Urothelium cell line (cell line): ENCODE results near the gene C16orf87.

Experiments
- DNase-seq: peaks from one replicate; pipeline ENCODE4 v3.0.0; 2011; ENCODE audit warnings: low spot score, mixed read lengths
- FAIRE-seq: peaks from 2 replicates; lab custom pipeline; 2011; peaks lifted over from hg19 to GRCh38; lab: Jason Lieb, UNC

Gene C16orf87

GRCh38 chr16:46762583-46762982 is 68.4 kb downstream of the C16orf87 start:
- DNase-seq, result no peak

GRCh38 chr16:46759309-46759708 is 71.7 kb downstream of the C16orf87 start:
- DNase-seq (no peak), FAIRE-seq (no peak)

More at GRCh38 chr16:46762583-46762982, 68.4 kb downstream of the C16orf87 start:
- FAIRE-seq, result no peak

DNA sequence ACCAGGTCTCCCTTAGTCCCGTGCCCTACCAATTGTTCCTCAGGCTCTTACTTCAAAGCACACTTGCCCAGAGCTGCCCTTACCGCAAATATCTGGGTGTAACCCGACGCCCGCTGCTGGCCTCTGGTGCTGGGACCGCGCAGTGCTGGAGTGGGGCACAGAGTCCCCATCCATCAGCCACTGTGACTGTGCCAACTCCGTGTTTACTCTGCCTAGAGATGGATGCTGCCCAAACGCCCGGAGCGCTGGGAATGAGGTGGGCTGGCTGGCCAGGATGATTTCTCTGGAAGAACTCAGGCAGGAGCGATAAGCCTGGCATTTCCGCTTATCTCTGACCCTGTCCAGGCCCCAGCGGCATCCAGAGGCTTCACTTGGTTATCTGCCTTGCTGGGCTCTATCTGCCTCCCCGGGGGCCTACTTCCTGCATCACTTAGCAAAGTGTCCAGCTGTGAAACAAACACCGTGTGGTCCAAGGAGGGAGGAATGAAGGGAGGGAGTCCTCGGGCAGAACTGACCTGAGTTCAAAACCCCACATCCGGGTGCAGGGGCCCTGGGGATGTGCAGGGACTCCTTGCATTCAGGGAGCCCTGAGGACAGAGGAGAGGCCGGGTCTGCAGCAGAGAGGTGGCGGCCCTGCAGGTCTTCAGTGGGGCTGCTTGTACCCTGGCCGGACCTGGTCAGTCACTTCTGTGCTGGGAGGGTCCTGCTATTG is 73.5 kb downstream of the C16orf87 start:
- no peak for FAIRE-seq
- DNase-seq, result peak; percentile 44

- FAIRE-seq (no peak), DNase-seq (no peak)
These were observed 74.2 kb downstream of the C16orf87 start for GRCh38 chr16:46756772-46757171.

DNA sequence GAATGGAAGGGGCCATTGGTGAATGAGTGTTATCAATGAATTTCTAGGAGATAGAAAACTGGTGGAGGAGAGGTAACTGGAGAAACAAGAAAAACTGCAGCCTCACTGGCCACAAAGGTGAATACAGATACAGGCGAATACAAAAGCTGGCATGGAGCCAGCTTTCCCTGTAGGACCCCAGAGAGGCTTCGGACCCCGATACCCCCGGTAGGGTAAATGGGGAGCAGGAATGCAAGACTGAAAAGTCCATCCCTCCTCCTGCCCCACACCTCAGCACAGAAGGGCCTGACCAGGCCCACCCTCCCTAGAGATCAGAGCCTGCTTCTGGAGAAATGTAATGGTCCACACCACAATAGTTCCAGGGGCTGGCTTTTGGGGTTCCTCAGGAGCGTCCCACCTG is 78.0 kb downstream of the C16orf87 start:
- DNase-seq (no peak), FAIRE-seq (no peak)

DNA sequence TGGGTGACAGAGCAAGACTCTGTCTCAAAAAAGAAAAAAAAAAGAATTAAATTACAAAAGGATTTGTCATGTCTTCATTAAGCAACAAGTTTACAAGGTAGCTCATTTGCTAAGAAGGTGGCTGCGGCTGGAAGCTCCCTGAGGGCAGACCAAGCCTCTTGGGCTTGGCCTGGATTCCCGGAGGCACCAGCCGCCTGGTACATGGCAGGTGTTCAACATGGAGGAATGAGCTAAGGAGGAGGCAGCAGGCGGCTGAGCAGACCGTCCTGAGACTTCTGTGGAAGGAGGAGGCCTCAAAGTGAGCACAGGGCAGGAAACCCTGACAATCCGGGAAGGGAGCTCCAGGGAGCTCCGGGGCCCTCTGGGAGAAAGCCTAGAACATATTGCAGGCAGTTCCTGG is 79.6 kb downstream of the C16orf87 start:
- DNase-seq (no peak), FAIRE-seq (no peak)

DNA sequence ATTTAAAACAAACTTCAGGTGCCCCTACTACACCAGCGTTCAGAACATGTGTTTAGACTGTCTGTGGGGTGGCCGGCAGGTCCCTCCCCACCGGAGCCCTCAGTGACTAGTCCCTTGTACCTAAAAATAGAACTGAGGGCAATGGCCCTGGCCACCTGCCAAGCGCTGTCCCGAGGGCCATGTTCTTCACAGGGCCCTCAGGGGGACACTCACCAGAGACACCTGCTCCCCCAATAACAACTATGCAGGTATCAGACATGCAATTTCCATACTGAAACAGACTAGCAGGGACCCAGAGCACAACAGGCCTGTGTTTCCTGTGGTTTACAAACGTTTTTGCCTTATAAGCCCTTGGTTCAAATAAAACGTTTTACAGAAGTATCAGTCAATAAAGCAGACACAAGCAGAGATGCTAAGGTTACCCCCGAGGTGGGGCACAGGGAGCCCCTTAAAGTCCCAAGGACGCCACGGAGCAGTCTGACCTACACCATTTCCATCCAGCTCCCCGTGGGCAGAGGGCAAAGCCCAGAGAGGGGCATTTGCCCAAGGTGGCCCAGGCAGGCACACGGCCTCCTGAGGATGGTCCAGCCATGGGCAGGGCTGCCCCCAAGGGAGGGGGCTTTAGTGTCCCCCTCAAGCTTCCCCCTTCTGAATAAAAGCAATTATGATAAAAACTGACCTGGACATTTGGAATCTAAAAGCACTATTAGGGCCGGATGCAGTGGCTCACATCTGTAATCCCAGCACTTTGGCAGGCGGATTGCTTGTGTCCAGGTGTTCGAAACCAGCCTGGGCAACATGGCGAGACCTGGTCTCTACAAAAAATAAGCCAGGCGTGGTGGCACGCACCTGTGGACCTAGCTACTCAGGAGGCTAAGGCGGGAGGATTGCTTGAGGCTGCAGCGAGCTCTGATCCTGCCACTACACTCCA is 81.9 kb downstream of the C16orf87 start:
- no peak for FAIRE-seq
- no peak for DNase-seq

DNA sequence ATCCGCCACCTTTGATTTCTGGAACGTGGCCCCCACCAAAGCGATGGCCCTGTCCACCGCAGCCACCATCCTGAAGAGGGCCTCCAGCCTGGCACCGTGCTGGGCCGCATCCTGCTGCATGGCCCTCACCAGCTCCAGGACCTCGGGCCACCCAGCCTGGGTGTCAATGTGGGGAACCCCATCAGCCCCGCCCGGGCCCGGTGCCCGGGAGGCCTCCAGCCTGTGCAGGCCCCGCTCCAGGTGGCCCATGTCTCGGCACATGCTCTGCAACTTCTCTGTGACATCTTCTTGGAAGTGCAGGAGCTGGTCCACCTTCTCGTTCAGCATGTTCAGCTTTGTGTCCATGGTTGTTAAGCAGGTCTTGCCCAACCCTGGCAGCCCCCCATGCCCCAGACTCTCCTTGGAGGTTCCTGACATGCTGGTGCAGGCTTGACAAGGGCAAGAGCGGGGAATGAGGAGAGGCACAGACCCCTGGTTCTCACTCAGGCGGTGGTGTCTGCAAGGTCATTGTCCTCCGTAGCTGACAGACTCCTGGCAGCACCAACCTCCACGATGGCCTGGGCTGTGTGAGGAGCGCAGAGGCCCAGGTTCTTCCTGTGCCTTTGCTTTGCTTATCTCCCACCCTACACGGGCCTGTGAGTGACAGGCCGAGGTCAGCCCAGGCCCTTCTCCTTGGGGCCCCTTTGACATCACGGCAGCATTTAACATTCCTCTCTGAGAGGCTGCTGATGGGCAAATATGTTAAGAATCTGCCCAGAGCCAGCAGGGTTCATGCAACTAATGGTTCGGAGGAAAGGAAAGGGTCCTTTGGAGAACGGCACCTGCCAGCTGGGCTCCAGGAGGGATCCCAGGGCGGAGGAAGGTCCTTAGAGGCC is 83.0 kb downstream of the C16orf87 start, which contains the start of gene MYLK3:
TSS of gene MYLK3 (minus strand) at position 568 of the 875 bp plus-strand sequence. CDS start at position 417, 151 bp downstream.
- FAIRE-seq (no peak), DNase-seq (no peak)

DNA sequence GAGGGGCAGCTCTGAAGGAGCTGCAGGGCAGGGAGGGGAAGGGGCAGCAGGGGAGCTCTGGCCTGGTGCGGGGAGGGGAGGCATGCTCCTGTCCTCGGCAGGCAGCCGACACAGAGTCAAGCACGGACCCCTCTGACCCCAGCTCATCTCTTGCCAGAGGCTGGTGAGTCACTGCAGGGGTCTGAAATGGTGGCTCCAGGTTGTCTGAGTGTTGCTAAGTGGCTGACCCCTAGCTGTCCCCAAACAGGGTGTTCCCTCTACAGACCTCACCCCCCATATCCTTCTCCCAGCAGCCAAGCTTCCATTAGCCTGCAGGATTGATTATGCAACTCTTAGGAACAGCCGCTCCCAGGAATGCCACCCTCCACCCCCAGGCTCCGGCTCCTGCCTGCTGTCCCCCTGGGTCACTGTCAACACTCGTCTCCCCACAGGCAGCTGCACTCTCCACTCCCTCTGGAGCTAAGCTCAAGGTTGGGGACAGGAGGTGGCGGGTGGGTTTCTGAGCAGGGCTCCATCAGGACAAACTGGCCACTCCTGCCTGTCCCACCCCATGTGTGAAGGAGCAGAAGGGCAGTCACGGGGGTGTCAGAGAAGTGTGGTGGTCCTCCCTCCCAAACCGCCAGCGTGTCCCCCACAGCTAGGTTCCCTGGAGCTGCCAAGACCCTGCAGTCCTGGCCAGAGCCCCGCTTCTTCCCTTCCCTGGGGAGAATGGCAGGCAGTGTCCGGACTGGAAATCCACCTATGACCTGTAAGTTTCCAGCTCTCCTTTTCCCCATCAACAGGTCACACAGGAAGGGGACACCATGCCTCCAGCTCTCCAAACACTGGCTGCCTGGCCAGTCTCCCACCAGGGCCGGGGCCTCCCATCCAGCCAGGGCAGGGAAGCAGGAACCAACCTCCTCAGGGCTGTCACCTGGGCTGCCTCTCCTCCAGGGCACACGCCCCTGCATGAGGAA is 83.9 kb downstream of the C16orf87 start:
- no peak for FAIRE-seq
- no peak for DNase-seq
